Amygdala (tissue), 56 donors: ENCODE measurements around the gene GP1BB.
"Not testable (repeated sequence)": the region's sequence is repeated elsewhere in the genome, so short reads cannot be mapped to it uniquely, and the experiment has no call there.

ENCODE experiments used
- DNase-seq, 56 donors: peaks; one replicate each; lab custom pipeline; 2025; lab: John Stamatoyannopoulos, UW

The GP1BB gene

DNA sequence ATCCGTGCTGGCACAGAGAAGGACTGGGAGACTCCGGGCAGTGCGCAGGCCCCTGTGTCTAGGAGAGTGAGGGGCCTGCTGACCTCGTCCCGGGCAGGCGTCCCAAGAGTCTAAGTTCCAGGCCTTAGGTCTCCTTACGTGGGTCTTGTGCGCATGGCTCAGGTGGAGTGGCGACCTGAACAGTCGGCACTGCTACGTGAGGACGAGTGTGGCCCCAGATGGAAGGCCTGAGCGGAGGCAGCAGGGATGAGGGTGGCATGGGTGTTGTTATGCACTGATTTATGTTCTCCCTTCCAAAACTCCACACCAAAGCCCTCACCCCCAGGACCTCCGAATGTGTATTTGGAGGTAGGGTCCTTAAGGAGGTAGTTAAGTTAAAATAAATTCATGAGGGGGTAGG lies 29.8 kb upstream of the GP1BB start:
- no peak for DNase-seq

GRCh38 chr22:19693981-19694670 lies 29.2 kb upstream of the GP1BB start:
- no peak for DNase-seq

GRCh38 chr22:19694696-19695095 lies 28.6 kb upstream of the GP1BB start:
- no peak for DNase-seq

DNA sequence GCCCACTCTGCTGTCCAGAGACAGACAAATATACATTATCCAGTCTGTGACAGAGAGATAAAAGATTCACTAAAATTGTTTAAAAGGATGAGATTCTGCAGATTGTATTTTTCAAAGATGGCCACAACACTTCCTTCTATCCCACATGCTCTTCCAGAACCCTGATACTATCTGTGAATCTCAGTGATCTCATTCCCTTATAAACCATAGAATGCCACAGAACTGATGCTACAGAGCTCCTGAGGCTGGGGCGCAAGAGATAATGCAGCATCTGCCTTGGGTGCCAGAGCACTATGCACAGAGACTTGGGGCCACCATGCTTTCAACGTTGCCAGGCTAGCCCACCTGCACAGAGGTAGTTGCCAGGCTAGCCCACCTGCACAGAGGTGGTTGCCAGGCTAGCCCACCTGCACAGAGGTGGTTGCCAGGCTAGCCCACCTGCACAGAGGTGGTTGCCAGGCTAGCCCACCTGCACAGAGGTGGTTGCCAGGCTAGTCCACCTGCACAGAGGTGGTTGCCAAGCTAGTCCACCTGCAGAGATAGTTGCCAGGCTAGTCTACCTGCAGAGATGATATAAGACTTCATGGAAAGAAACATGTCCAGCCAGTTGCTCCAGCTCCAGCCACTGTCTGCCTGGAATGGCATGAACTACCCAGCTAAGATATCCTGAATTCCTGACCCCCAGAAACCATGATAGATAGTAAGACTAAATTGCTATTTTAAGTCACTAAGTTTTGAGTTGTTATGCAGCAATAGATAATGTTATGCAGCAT lies 26.6 kb upstream of the GP1BB start:
- DNase-seq: no peak

DNA sequence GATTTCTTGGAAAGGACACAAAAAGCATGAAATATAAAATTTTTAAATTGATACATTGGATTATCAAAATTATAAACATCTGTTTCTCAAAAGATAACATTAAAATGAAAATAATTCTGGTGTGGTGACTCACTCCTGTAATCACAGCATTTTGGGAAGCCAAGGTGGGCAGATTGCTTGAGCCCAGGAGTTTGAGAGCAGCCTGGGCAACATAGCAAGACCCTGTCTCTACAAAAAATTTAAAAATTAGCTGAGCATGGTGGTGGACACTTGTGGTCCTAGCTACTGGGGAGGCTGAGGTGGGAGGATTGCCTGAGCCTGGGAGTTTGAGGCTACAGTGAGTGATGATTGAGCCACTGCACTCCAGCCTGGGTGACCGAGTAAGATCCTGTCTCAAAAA lies 25.5 kb upstream of the GP1BB start:
- DNase-seq: not testable (repeated sequence)

GRCh38 chr22:19700790-19701419 lies 22.4 kb upstream of the GP1BB start:
- no peak for DNase-seq

- DNase-seq: no peak
Measured at GRCh38 chr22:19701420-19702145, 21.8 kb upstream of the GP1BB start.

- no peak for DNase-seq
Measured at GRCh38 chr22:19703869-19704268, 19.5 kb upstream of the GP1BB start.

DNA sequence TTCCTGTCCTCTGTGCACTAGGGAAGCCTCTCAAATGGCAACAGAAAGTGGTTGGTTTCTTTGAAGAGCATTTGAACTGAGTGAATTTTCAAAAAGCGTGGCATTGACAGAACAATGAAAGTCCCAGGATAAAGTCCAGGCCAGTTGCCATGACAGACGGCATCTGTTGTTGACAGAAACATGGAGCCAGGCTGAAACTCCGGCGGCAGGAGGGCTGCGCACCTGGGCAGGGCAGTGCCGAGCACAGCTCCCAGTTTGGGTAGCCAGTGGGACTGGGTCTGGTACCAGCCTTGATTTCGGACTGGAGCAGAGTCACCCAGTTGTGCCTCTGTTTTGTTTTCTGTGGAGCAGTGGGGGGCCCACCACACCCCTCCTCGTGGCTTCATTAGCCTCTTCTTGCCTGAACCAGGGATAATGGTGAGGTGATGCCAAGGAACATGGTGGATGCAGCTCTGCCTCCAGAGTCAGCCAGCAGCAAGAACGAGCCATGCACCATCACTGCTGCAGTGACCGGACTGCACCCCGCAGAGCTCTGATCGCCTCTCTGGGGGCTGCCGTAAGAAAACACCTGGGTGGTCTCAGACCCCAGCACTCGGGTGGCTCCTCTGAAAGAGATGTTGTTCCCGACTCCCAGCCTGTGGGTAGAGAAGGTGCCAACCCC lies 18.9 kb upstream of the GP1BB start:
- DNase-seq: no peak

DNA sequence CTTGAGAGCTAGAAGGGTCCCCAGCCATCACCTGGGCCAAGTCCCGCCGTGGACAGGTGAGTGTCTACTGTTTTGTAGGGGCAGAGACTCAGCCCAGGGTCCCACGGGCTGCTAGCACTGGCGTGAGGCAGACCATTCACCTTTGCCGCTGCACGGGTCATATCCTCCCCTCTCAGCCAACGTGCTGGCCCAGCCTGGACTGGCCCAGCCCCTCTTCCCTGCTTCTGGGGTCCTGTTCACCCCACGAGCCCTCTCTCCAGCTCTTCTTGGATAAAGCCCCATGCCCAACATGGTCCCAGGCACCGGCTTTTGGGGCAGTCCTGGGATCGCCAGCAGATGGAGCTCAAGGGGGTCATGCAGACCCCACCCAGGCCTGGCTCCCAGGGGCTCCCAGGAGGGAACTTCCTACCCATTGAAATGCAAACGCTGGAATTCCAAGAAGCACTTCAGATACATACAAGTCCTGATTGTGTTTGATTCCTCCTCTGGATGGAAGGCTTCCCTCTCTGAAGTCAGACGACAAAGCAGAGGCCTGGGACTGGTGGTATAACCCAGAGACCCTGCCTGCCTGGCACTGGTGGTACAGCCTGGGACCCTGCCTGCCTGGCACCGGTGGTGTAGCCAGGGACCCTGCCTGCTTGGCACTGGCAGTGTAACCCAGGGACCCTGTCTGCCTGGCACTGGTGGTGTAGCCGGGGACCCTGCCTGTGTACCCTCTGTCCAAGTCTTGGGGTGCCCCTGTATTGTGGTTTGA lies 18.0 kb upstream of the GP1BB start:
- no peak for DNase-seq

DNA sequence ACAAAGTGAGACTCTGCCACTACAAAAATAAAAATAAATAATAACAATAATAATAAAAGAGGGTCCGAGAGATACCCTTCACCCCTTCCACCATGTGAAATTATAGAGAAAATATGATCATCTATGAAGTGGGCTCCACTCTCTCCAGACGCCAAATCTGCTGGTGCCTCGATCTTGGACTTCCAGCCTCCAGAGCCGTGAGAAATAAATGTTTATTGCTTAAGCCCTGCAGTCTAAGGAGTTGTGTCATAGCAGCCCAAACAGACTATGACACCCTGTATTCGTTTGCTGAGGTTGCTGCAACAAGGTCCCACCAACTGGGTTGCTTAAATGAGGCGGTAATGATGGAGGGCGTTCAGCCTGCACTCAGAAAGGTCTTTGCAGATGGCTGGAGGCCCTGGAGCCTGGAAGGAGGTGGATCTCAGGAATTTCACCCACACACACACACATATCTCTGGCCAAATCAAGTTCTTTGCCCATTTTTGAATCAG lies 16.6 kb upstream of the GP1BB start:
- DNase-seq: no peak

GRCh38 chr22:19707347-19708290 lies 15.7 kb upstream of the GP1BB start:
- no peak for DNase-seq

DNA sequence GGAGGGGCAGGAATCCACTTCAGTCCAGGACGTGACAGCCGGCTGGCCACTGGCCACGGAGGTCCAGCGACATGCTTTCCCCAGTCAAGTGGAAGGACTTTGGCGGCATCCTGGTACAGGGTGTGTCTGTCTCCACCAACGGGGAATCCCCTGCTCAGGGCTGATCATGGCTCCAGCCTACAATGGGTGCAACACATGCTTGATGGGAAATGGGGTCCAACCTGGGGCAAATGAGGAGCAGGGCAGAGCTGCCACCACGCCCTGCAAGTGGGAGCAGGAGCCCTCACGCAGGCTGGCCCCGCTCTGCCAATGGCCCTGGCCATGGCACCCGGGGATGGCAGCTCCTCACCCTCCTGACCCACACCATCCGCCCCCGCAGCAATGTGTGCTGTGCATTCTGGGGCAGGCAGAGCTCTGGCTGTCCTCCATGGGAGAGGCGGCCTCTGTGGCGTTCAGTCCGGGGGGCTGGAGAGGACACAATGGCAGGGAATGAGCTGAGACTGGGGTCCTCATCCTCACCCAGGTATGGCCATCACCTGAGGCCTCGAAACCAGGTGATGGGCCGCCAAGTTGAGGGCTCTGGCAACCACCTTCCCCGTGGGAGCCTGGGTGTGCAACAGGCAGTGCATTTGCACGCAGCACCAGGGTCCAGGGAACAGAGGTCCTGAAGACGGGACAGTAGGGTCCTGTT lies 14.9 kb upstream of the GP1BB start:
- no peak for DNase-seq

- DNase-seq: no peak
Measured at GRCh38 chr22:19709063-19709769, 14.1 kb upstream of the GP1BB start.

GRCh38 chr22:19710020-19710768 lies 13.1 kb upstream of the GP1BB start:
- no peak for DNase-seq

GRCh38 chr22:19710769-19711106 lies 12.6 kb upstream of the GP1BB start:
- DNase-seq: no peak

- DNase-seq: no peak
Measured at GRCh38 chr22:19713245-19713644, 10.1 kb upstream of the GP1BB start.
